Heart left ventricle (tissue), 13 donors: ENCODE measurements around the gene NELFCD.

Source experiments
- POLR2A ChIP-seq, 2 donors: fragments of 450-650 bp; IDR thresholded peaks; one replicate each; pipeline ENCODE4 v1.6.1; 2017; ENCODE audit warnings: antibody characterized with exemption in 2 of 2, mild to moderate bottlenecking in 2 of 2, moderate library complexity in 2 of 2
- TF ChIP-seq, protein P1 (sequence below), 12 donors: fragments of 200-600 bp; sonication (generic) in 4 of 12; IDR thresholded peaks; one replicate each; pipeline versions ENCODE4 v1.5.0 to v1.8.0; 2018 to 2022; ENCODE audit warnings: antibody characterized with exemption in 12 of 12, mild to moderate bottlenecking in 5 of 12
- donor health status: ischemic (EF 13 %, LVEDD 7.1; RV severe dilation, severe dysfunction).
- donor health status: DM: no; HTN: yes; CAD: no.
- donor health status: DM: no; HTN: no; CAD: no.
- donor health status: ischemic (EF 25% LVEDD 6.9; RV normal size, moderate dysfunction).
- donor health status: ischemic (EF 25% LVEDD 5.7; RV mildly dilated, moderate dysfunction).
- donor health status: ischemic (EF 35%, LVEDD 5.7; RV mildly dilated, moderate dysfunction).
- donor health status: nonischemic (EF 11% LVEDD 7.7; RV severe dilation, severe dysfunction).
- donor health status: DM: yes; HTN: yes; CAD: no.
- donor health status: PGD.
- donor health status: ischemic (EF 29% LVEDD 5.4; RV normal size, mild dysfunction).
- donor health status: nonischemic (EF 23%, LVEDD 6.1; RV moderate dilation, normal function).

GRCh38 chr20:59006167-59006863 is 25.3 kb downstream of the NELFCD start:
- TF ChIP-seq, protein P1, sequence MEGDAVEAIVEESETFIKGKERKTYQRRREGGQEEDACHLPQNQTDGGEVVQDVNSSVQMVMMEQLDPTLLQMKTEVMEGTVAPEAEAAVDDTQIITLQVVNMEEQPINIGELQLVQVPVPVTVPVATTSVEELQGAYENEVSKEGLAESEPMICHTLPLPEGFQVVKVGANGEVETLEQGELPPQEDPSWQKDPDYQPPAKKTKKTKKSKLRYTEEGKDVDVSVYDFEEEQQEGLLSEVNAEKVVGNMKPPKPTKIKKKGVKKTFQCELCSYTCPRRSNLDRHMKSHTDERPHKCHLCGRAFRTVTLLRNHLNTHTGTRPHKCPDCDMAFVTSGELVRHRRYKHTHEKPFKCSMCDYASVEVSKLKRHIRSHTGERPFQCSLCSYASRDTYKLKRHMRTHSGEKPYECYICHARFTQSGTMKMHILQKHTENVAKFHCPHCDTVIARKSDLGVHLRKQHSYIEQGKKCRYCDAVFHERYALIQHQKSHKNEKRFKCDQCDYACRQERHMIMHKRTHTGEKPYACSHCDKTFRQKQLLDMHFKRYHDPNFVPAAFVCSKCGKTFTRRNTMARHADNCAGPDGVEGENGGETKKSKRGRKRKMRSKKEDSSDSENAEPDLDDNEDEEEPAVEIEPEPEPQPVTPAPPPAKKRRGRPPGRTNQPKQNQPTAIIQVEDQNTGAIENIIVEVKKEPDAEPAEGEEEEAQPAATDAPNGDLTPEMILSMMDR (IDR thresholded peaks at IDR 0.05): no peak
- TF ChIP-seq POLR2A (IDR thresholded peaks at IDR 0.05): no peak
